RWPE1 (cell line): ENCODE data around the gene PDE1C.

ENCODE experiments used
- CTCF ChIA-PET: fragments of 350-600 bp; sonication (Branson Sonifier 250); formaldehyde crosslinking; extraction: SDS; loops from one replicate; lab custom pipeline; 2021; lab: Yijun Ruan, JAX
- POLR2A ChIA-PET: fragments of 400-600 bp; formaldehyde crosslinking; extraction: SDS; loops from one replicate; lab custom pipeline; 2020; ENCODE audit warnings: antibody characterized with exemption; ENCODE audit not compliant: low non-redundant PET; lab: Yijun Ruan, JAX
- DNase-seq: peaks from one replicate; pipeline ENCODE4 v3.0.0; 2012; ENCODE audit warnings: low spot score
- H3K27ac ChIP-seq: fragments of 450-650 bp; 2 replicates; pipeline ENCODE4 v1.5.1; 2017
- TF ChIP-seq, protein P1 (sequence below): fragments of 450-650 bp; conservative IDR thresholded peaks from 2 replicates; pipeline ENCODE4 v1.5.1; 2017; ENCODE audit warnings: low read depth, mild to moderate bottlenecking

Gene PDE1C

DNA sequence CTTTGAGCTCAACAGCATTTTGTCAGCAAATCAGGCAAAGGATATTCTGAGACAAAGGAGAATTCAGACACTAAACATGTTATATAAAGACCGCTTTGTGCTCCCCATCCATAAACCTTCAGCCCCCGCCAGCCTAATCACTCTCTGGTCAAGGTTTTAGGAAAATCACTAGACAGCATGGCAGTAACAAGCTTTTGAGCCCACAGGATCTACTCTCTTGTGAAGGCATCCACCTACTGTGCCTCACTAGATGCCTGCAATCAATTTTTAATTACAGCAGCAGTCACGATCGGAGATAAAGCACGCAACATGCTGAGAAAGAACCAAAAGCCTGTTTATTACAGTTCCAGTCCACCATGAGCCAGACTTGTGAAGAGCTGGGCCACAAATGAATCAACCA lies 19.1 kb downstream of the PDE1C start:
- ChIA-PET CTCF (interaction anchor here (0.6 kb wide), 1 partner anchor 136 kb away, joined by 5 read pairs; no protein-coding TSS in a partner anchor), POLR2A (no interaction called here)
- TF ChIP-seq, protein P1, sequence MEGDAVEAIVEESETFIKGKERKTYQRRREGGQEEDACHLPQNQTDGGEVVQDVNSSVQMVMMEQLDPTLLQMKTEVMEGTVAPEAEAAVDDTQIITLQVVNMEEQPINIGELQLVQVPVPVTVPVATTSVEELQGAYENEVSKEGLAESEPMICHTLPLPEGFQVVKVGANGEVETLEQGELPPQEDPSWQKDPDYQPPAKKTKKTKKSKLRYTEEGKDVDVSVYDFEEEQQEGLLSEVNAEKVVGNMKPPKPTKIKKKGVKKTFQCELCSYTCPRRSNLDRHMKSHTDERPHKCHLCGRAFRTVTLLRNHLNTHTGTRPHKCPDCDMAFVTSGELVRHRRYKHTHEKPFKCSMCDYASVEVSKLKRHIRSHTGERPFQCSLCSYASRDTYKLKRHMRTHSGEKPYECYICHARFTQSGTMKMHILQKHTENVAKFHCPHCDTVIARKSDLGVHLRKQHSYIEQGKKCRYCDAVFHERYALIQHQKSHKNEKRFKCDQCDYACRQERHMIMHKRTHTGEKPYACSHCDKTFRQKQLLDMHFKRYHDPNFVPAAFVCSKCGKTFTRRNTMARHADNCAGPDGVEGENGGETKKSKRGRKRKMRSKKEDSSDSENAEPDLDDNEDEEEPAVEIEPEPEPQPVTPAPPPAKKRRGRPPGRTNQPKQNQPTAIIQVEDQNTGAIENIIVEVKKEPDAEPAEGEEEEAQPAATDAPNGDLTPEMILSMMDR, result no peak
- no peak for DNase-seq
- H3K27ac ChIP-seq, result no peak overlapping the region

DNA sequence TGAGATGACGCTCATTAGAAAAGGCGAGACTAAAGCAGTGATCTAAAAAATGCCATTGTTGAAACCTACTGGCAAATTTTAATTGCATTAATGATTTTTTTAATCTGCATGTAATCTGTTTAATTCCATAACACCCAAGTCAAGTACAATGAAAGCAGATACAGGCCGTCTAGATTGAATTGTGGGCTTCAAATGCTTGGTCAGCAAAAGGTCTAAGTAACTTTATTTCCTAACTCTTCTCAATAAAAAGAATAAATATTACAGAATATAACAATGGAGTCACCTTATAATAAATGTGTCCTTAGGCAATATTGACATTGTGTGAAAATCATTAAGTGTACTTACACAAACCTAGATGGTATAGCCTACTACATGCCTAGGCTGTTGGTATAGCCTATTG lies 20.6 kb downstream of the PDE1C start:
- CTCF ChIA-PET, result no interaction called here
- no peak for DNase-seq
- POLR2A ChIA-PET, result no interaction called here
- TF ChIP-seq, protein P1, result no peak
- no peak overlapping the region for H3K27ac ChIP-seq

DNA sequence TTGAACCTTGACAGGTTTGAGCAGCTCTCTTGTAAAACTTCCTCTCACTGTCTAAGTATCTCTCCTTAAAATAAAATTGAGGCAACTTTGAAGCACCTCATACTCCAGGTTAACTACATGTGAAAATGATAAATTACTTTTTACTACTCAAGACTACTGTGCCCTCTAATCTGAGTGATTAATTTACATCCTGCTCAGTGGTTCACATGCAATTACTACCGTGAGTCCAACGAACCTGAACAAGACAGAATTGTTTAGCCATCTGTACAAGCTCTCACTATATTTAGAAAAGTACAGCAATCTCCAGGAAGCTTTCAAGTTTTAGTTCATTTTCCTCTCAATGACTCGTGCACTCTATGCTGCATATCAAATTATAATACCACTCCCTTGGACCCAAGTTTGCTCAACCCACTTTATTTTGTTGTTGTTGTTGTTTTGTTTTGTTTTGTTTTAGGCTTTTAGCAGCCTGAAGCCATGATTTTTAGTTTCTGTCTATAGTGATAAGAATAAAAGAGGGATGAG lies 21.2 kb downstream of the PDE1C start:
- DNase-seq, result no peak
- TF ChIP-seq, protein P1, result no peak
- no peak overlapping the region for H3K27ac ChIP-seq
- ChIA-PET POLR2A (no interaction called here), CTCF (no interaction called here)

DNA sequence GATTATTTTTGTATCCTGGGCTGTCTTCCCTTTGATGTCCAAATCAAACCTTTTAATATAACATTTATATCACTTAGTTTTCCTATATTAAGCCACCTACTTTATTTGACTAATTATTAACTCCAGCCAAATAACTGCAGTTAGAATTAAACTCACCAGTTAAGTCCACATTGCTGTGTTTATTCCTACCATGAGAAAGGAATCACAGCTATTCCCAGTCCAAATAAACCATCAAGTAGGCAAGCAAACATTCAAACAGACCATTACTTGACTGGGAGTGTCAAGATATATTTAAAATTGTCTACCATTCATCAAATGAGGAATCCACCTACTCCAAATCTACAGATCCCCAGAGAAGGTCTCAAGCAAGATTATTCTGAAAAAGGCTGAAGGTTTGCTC lies 22.4 kb downstream of the PDE1C start:
- H3K27ac ChIP-seq, result no peak overlapping the region
- no peak for DNase-seq
- POLR2A ChIA-PET, result no interaction called here
- TF ChIP-seq, protein P1, result no peak
- CTCF ChIA-PET, result interaction anchor here (0.7 kb wide), 1 partner anchor 266 kb away, joined by 3 read pairs; no protein-coding TSS in a partner anchor

DNA sequence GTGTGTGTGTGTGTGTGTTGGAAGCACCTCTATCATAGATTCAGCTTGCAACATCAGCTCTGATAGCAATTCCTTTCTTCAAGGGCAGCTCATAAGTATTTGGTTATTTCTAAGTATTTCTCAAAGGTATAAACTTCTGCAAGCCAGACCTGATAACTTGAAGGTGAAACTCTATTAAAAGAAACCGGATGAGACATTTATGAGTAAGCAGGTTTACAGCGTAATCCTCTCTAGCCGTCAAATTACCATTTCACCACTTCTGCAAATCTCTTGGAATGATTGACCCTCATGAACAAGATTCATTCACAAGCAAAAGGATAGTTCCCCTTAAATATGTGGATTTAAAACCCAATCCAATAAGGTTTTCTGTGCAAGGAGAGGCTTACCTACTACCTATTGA lies 23.1 kb downstream of the PDE1C start:
- H3K27ac ChIP-seq, result no peak overlapping the region
- ChIA-PET CTCF (no interaction called here), POLR2A (interaction anchor here (0.5 kb wide), 1 partner anchor 157 kb away, joined by 3 read pairs; no protein-coding TSS in a partner anchor)
- DNase-seq, result no peak
- TF ChIP-seq, protein P1, result no peak

DNA sequence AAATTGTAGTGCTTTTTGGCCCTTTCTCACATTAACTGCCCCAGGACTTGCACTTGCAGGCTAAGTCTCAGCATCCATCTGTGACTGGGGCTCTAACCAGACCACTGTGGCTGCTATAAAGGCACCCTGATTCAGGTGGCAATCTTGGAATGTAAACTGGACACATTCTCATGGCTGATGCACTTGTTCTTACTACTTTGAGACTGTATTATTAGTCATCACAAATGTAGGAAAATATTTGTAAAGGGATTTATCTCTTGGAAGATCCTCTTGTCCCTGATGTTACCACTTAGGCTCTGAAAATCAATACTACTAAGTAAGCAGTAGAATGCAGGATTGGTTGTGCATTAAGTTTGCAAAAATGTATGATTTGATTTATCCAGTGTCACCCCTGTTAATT lies 25.0 kb downstream of the PDE1C start:
- H3K27ac ChIP-seq, result no peak overlapping the region
- DNase-seq, result no peak
- TF ChIP-seq, protein P1, result no peak
- ChIA-PET CTCF (no interaction called here), POLR2A (no interaction called here)
